ENCODE data around the gene GNB1L. TPM values are rescaled to one million over a fixed set of nuclear protein-coding genes. Genes with fewer than 3 reads are reported as not detected.

Gene GNB1L
- total and polyA plus RNA-seq, 2 donors, result 11.2 to 15.4 TPM

GRCh38 chr22:19775496-19776325 is 79.0 kb downstream of the GNB1L start:
- H3K36me3 ChIP-seq (ENCODE audit: control insufficient read depth in 2 of 2, insufficient read depth in 2 of 2, low read length in 1 of 2), result no peaks in the 10 kb centered on the region
- no peak overlapping the region for H3K27ac ChIP-seq (ENCODE audit: low read depth in 1 of 2, low read length in 1 of 2)
- DNase-seq (ENCODE audit: low read depth in 6 of 9, low spot score in 9 of 9), result no peak
- H3K27me3 ChIP-seq (ENCODE audit: control insufficient read depth in 2 of 2, insufficient read depth in 1 of 2, low read length in 1 of 2), result peaks cover 6 to 57% of the 10 kb centered on the region in 2 donors
- peaks cover 2 to 16% of the 10 kb centered on the region in 2 donors for H3K4me1 ChIP-seq (ENCODE audit: control insufficient read depth in 2 of 2, insufficient read depth in 2 of 2, low read length in 2 of 2)
- no peak overlapping the region for H3K4me3 ChIP-seq (ENCODE audit: low read length in 2 of 2)
- 91% methylated on average over 24 of the region's 24 CpGs for WGBS
- no peaks in the 10 kb centered on the region for H3K9me3 ChIP-seq (ENCODE audit: control insufficient read depth in 2 of 2, insufficient read depth in 1 of 2, low read length in 1 of 2)

GRCh38 chr22:19774628-19775027 is 80.0 kb downstream of the GNB1L start:
- H3K27ac ChIP-seq (ENCODE audit: low read depth in 1 of 2, low read length in 1 of 2), result no peak overlapping the region
- H3K27me3 ChIP-seq (ENCODE audit: control insufficient read depth in 2 of 2, insufficient read depth in 1 of 2, low read length in 1 of 2), result peaks cover 6 to 68% of the 10 kb centered on the region in 2 donors
- no peak for DNase-seq (ENCODE audit: low read depth in 6 of 9, low spot score in 9 of 9)
- 98% methylated on average over 8 of the region's 8 CpGs for WGBS
- no peak overlapping the region for H3K4me3 ChIP-seq (ENCODE audit: low read length in 2 of 2)
- no peaks in the 10 kb centered on the region for H3K36me3 ChIP-seq (ENCODE audit: control insufficient read depth in 2 of 2, insufficient read depth in 2 of 2, low read length in 1 of 2)
- H3K4me1 ChIP-seq (ENCODE audit: control insufficient read depth in 2 of 2, insufficient read depth in 2 of 2, low read length in 2 of 2), result peaks cover 2 to 20% of the 10 kb centered on the region in 2 donors
- no peaks in the 10 kb centered on the region for H3K9me3 ChIP-seq (ENCODE audit: control insufficient read depth in 2 of 2, insufficient read depth in 1 of 2, low read length in 1 of 2)

GRCh38 chr22:19773470-19774040 is 81.1 kb downstream of the GNB1L start:
- Histone ChIP-seq H3K27ac (ENCODE audit: low read depth in 1 of 2, low read length in 1 of 2) (no peak overlapping the region), H3K9me3 (ENCODE audit: control insufficient read depth in 2 of 2, insufficient read depth in 1 of 2, low read length in 1 of 2) (no peaks in the 10 kb centered on the region), H3K4me3 (ENCODE audit: low read length in 2 of 2) (no peak overlapping the region), H3K4me1 (ENCODE audit: control insufficient read depth in 2 of 2, insufficient read depth in 2 of 2, low read length in 2 of 2) (peaks cover 2 to 20% of the 10 kb centered on the region in 2 donors), H3K27me3 (ENCODE audit: control insufficient read depth in 2 of 2, insufficient read depth in 1 of 2, low read length in 1 of 2) (peaks cover 13 to 77% of the 10 kb centered on the region in 2 donors), H3K36me3 (ENCODE audit: control insufficient read depth in 2 of 2, insufficient read depth in 2 of 2, low read length in 1 of 2) (no peaks in the 10 kb centered on the region)
- no peak for DNase-seq (ENCODE audit: low read depth in 6 of 9, low spot score in 9 of 9)
- 85% methylated on average over 9 of the region's 9 CpGs for WGBS

- no peak for DNase-seq (ENCODE audit: low read depth in 6 of 9, low spot score in 9 of 9)
- WGBS, result 45% methylated on average over 25 of the region's 25 CpGs
- Histone ChIP-seq H3K27ac (ENCODE audit: low read depth in 1 of 2, low read length in 1 of 2) (no peak overlapping the region), H3K4me1 (ENCODE audit: control insufficient read depth in 2 of 2, insufficient read depth in 2 of 2, low read length in 2 of 2) (peaks cover 2 to 20% of the 10 kb centered on the region in 2 donors), H3K27me3 (ENCODE audit: control insufficient read depth in 2 of 2, insufficient read depth in 1 of 2, low read length in 1 of 2) (peaks cover 19 to 84% of the 10 kb centered on the region in 2 donors), H3K9me3 (ENCODE audit: control insufficient read depth in 2 of 2, insufficient read depth in 1 of 2, low read length in 1 of 2) (no peaks in the 10 kb centered on the region), H3K4me3 (ENCODE audit: low read length in 2 of 2) (no peak overlapping the region), H3K36me3 (ENCODE audit: control insufficient read depth in 2 of 2, insufficient read depth in 2 of 2, low read length in 1 of 2) (no peaks in the 10 kb centered on the region)
Observed at GRCh38 chr22:19772673-19773469, 81.8 kb downstream of the GNB1L start.

DNA sequence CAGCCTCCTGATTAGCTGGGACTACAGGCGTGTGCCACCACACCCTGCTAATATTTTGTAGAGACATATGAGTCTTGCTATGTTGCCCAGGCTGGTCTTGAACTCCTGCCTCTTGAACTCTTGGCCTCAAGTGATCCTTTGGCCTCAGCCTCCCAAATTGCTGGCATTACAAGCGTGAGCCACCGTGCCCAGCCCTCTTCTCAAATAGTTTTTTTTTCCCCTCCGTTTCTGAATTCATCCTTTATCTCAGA is 82.3 kb downstream of the GNB1L start:
- peaks cover 24 to 89% of the 10 kb centered on the region in 2 donors for H3K27me3 ChIP-seq (ENCODE audit: control insufficient read depth in 2 of 2, insufficient read depth in 1 of 2, low read length in 1 of 2)
- H3K4me3 ChIP-seq (ENCODE audit: low read length in 2 of 2), result no peak overlapping the region
- WGBS, result 83% methylated on average over 4 of the region's 4 CpGs
- H3K9me3 ChIP-seq (ENCODE audit: control insufficient read depth in 2 of 2, insufficient read depth in 1 of 2, low read length in 1 of 2), result peaks cover 0 to 3% of the 10 kb centered on the region in 2 donors
- peaks cover 2 to 24% of the 10 kb centered on the region in 2 donors for H3K4me1 ChIP-seq (ENCODE audit: control insufficient read depth in 2 of 2, insufficient read depth in 2 of 2, low read length in 2 of 2)
- H3K36me3 ChIP-seq (ENCODE audit: control insufficient read depth in 2 of 2, insufficient read depth in 2 of 2, low read length in 1 of 2), result no peaks in the 10 kb centered on the region
- no peak for DNase-seq (ENCODE audit: low read depth in 6 of 9, low spot score in 9 of 9)
- H3K27ac ChIP-seq (ENCODE audit: low read depth in 1 of 2, low read length in 1 of 2), result no peak overlapping the region

DNA sequence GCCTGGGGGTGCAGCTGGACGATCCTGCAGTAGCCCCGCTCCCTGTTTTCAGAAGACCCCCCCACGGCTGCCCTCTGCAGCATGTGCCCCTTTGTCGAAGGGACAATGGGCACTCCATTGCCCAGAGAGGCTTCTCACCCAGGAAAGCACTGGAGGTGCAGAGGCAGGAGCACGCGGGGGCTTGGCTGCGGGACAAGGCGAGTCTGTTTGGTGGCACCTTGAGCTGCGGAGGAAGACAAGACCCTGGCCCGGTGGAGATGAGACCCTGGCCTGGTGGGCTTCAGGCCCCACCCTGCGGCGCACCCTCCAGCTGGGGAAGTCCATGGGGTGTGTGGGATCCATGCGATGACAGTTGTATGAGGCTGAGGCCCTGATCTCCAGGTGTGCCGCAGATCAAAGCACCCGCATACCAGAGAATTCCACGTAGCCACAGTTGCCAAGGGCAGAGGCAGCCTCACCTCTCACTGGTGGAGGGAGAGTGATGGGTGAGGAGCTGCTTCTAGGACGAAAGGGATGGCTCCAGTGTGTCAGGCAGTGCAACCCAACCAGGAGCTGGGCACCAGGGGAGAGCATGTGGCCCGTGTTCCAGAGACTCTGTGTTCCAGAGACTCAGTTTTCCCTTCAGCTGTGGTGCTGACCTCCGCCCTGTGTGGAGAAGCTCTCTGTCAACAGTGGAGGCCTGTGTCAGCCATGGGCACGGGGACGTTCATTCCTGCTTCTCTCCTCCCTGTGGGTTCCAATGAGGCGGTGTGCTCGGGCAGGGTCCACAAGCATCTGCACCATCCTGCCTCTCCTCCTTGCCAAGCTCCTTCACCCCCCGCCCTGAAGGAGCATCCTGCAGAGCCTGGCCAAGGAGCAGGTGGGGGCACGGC is 84.1 kb downstream of the GNB1L start:
- Histone ChIP-seq H3K9me3 (ENCODE audit: control insufficient read depth in 2 of 2, insufficient read depth in 1 of 2, low read length in 1 of 2) (peaks cover 0 to 3% of the 10 kb centered on the region in 2 donors), H3K36me3 (ENCODE audit: control insufficient read depth in 2 of 2, insufficient read depth in 2 of 2, low read length in 1 of 2) (no peaks in the 10 kb centered on the region), H3K4me3 (ENCODE audit: low read length in 2 of 2) (no peak overlapping the region), H3K27me3 (ENCODE audit: control insufficient read depth in 2 of 2, insufficient read depth in 1 of 2, low read length in 1 of 2) (peaks cover 42 to 94% of the 10 kb centered on the region in 2 donors), H3K27ac (ENCODE audit: low read depth in 1 of 2, low read length in 1 of 2) (no peak overlapping the region), H3K4me1 (ENCODE audit: control insufficient read depth in 2 of 2, insufficient read depth in 2 of 2, low read length in 2 of 2) (peaks cover 0 to 25% of the 10 kb centered on the region in 2 donors)
- no peak for DNase-seq (ENCODE audit: low read depth in 6 of 9, low spot score in 9 of 9)
- WGBS, result 86% methylated on average over 25 of the region's 25 CpGs

DNA sequence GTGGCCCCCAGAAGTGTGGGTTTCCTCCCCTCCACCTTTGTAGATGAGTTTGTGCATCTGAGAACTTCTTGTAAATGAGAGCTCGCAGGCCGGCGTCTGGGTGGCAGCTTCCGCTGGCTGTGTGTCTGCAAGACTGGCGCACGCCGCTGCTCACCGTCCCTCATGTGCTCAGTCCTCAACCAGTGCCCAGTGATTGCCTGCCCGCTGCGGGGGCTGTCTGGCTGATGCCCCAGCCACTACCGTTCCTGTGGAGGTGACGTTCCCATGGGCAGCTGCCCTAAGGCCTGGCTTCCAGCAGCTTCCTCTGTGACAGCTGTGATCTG is 85.3 kb downstream of the GNB1L start:
- no peaks in the 10 kb centered on the region for H3K36me3 ChIP-seq (ENCODE audit: control insufficient read depth in 2 of 2, insufficient read depth in 2 of 2, low read length in 1 of 2)
- peaks cover 0 to 11% of the 10 kb centered on the region in 2 donors for H3K9me3 ChIP-seq (ENCODE audit: control insufficient read depth in 2 of 2, insufficient read depth in 1 of 2, low read length in 1 of 2)
- peaks cover 0 to 33% of the 10 kb centered on the region in 2 donors for H3K4me1 ChIP-seq (ENCODE audit: control insufficient read depth in 2 of 2, insufficient read depth in 2 of 2, low read length in 2 of 2)
- no peak overlapping the region for H3K4me3 ChIP-seq (ENCODE audit: low read length in 2 of 2)
- H3K27me3 ChIP-seq (ENCODE audit: control insufficient read depth in 2 of 2, insufficient read depth in 1 of 2, low read length in 1 of 2), result peaks cover 54 to 98% of the 10 kb centered on the region in 2 donors
- 96% methylated on average over 12 of the region's 12 CpGs for WGBS
- no peak for DNase-seq (ENCODE audit: low read depth in 6 of 9, low spot score in 9 of 9)
- H3K27ac ChIP-seq (ENCODE audit: low read depth in 1 of 2, low read length in 1 of 2), result no peak overlapping the region

DNA sequence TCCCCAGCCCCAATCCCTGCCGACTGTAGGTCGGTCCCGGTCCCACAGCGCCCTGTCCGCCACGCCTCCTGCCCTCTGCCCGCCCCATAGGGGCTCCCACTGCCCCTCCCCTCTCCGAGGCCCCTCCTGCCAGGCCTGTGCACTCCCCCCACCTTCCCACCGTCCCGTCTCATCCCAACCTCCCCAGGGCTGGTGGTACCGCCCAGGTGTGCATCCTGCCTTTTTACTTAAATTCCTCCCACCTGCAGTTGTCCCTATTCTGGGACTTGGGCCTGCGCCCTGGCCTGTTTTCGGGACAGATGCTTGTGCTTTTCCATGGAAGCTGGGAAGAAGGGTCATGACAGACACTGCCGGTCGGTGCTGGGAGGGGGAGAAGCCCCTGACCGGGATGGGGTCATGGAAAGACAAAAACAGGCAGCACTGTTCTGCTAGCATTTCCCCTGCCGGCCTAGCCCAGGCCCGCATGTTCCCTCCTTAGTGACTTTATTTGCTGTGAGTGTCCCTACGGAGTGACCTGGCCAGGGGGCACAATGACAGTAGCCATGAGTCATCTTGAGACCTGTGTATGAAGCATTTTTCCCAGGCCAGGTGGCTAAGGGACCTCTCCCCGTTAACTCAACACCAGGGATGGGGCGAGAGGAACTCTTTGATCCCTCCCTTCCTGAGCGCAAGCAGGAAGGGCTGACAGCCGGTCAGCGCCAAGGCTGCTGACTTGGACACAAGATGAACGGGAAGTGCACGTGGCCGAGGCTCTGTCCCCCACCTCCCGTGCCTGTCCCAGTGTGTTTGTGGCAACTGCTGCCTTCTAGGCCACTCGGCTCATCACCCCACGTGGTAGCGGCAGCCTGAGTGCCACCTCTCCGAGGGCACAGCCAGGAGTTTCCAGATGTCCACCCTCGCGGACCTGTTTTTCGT is 87.0 kb downstream of the GNB1L start:
- no peak for DNase-seq (ENCODE audit: low read depth in 6 of 9, low spot score in 9 of 9)
- Histone ChIP-seq H3K27me3 (ENCODE audit: control insufficient read depth in 2 of 2, insufficient read depth in 1 of 2, low read length in 1 of 2) (peaks cover 71 to 99% of the 10 kb centered on the region in 2 donors), H3K4me1 (ENCODE audit: control insufficient read depth in 2 of 2, insufficient read depth in 2 of 2, low read length in 2 of 2) (peaks cover 0 to 34% of the 10 kb centered on the region in 2 donors), H3K27ac (ENCODE audit: low read depth in 1 of 2, low read length in 1 of 2) (no peak overlapping the region), H3K9me3 (ENCODE audit: control insufficient read depth in 2 of 2, insufficient read depth in 1 of 2, low read length in 1 of 2) (peaks cover 2 to 15% of the 10 kb centered on the region in 2 donors), H3K36me3 (ENCODE audit: control insufficient read depth in 2 of 2, insufficient read depth in 2 of 2, low read length in 1 of 2) (no peaks in the 10 kb centered on the region), H3K4me3 (ENCODE audit: low read length in 2 of 2) (no peak overlapping the region)
- WGBS, result 21% methylated on average over 35 of the region's 35 CpGs

All from thymus (tissue), 11 donors.